Thyroid gland (tissue), 4 donors: Measurements from ENCODE around the gene CLASP1. TPM values are rescaled to one million over a fixed set of nuclear protein-coding genes. Genes with fewer than 3 reads are reported as not detected.

Experiments used
- DNase-seq, 2 donors: peaks; one replicate each; pipeline ENCODE4 v3.0.0-alpha.2; 2019
- H3K27ac ChIP-seq, 3 donors: fragments of 200-600 bp; sonication (generic); 1 replicate in 2 of 3; 2 replicates in 1 of 3; pipeline ENCODE4 v1.5.1; 2016 to 2019; ENCODE audit warnings: mild to moderate bottlenecking in 1 of 3, moderate library complexity in 1 of 3
- H3K27me3 ChIP-seq: fragments of 200-600 bp; sonication (generic); one replicate; pipeline ENCODE4 v1.5.1; 2019
- H3K36me3 ChIP-seq, 2 donors: fragments of 200-600 bp; sonication (generic); one replicate each; pipeline ENCODE4 v1.5.1; 2016 to 2019
- H3K4me1 ChIP-seq, 2 donors: fragments of 200-600 bp; sonication (generic); one replicate each; pipeline ENCODE4 v1.5.1; 2017 to 2019
- H3K4me3 ChIP-seq, 3 donors: fragments of 200-600 bp; sonication (generic); replicated peaks in 1 of 3; 1 replicate in 2 of 3; 2 replicates in 1 of 3; pipeline ENCODE4 v1.5.1; 2016; ENCODE audit warnings: mild to moderate bottlenecking in 1 of 3
- H3K9me3 ChIP-seq: fragments of 200-600 bp; sonication (generic); one replicate; pipeline ENCODE4 v1.5.1; 2017
- POLR2A ChIP-seq, 2 donors: fragments of 450-650 bp; IDR thresholded peaks; one replicate each; pipeline ENCODE4 v1.6.1; 2017; ENCODE audit warnings: antibody characterized with exemption in 2 of 2, mild to moderate bottlenecking in 2 of 2, moderate library complexity in 1 of 2
- WGBS, 2 donors: methylation state at CpG; one replicate each; pipeline ENCODE4 v1.1.5; 2017; 5-methylcytosine and 5-hydroxymethylcytosine counted together
- intact Hi-C: fragments of 100-400 bp; cut with DNase I; formaldehyde crosslinking; loops from one replicate; pipeline ENCODE4 v1.15.1; 2023
- total RNA-seq, 4 donors: library from RNA; depleted of rRNA; stranded (reverse); fragments of >200 nt; gene quantifications; one replicate each; pipeline ENCODE4 v1.2.3, GENCODE V29; 2016
- TF ChIP-seq, protein P1 (sequence below), 6 experiments: fragments of 200-600 bp in 3 of 6; fragments of 450-650 bp in 3 of 6; sonication (generic) in 3 of 6; IDR thresholded peaks; one replicate each; pipeline ENCODE4 v1.5.1; 2016 to 2019; ENCODE audit warnings: antibody characterized with exemption in 6 of 6, mild to moderate bottlenecking in 2 of 6, inconsistent platforms in 1 of 6, moderate library complexity in 1 of 6

The CLASP1 gene
- total RNA-seq, 4 donors from 2014 or later: 69.3 to 110 (median 98.3) TPM

DNA sequence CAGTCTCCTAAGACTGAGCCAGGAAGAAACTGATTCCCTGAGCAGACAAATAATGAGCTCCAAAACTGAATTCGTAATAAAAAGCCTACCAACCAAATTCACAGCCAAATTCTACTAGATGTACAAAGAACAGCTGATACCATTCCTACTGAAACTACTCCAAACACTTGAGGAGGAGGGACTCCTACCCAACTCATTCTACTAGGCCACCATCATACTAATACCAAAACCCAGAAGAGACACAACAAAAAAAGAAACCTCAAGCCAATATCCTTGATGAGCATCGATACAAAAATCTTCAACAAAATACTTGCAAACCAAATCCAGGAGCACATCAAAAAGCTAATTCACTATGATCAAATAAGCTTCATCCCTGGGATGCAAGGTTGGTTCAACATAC lies 98.6 kb downstream of the CLASP1 start:
- Histone ChIP-seq H3K27me3 (no peaks in the 10 kb centered on the region), H3K4me1 (peaks cover 0 to 13% of the 10 kb centered on the region in 2 donors), H3K27ac (no peak overlapping the region), H3K36me3 (no peaks in the 10 kb centered on the region), H3K4me3 (no peak overlapping the region), H3K9me3 (no peaks in the 10 kb centered on the region)
- TF ChIP-seq, protein P1, sequence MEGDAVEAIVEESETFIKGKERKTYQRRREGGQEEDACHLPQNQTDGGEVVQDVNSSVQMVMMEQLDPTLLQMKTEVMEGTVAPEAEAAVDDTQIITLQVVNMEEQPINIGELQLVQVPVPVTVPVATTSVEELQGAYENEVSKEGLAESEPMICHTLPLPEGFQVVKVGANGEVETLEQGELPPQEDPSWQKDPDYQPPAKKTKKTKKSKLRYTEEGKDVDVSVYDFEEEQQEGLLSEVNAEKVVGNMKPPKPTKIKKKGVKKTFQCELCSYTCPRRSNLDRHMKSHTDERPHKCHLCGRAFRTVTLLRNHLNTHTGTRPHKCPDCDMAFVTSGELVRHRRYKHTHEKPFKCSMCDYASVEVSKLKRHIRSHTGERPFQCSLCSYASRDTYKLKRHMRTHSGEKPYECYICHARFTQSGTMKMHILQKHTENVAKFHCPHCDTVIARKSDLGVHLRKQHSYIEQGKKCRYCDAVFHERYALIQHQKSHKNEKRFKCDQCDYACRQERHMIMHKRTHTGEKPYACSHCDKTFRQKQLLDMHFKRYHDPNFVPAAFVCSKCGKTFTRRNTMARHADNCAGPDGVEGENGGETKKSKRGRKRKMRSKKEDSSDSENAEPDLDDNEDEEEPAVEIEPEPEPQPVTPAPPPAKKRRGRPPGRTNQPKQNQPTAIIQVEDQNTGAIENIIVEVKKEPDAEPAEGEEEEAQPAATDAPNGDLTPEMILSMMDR (IDR thresholded peaks at IDR 0.05): no peak
- no peak for TF ChIP-seq POLR2A (IDR thresholded peaks at IDR 0.05)
- DNase-seq: no peak
- WGBS, 2 donors: 85 to 89% methylated on average over 2 of the region's 2 CpGs
- intact Hi-C loops: no loop called here

DNA sequence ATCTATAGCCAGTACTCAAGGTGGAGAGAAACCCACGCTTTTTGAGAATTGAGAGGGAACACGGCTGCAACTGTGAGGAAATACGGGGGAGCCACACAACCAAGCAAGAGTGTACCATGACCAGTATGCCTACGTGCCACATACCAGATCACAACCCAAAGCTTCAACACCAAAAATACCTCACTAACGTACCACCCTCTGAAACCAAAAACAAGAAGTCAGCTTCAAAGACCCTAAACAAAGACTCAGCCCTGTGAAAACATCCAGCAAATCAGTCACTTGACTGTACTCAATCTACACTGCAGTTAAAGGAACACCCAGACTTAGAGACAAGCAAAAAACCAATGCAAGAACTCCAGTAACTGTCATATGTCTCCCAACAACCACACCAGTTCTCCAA lies 101.6 kb downstream of the CLASP1 start:
- H3K9me3 ChIP-seq: no peaks in the 10 kb centered on the region
- no peaks in the 10 kb centered on the region for H3K27me3 ChIP-seq
- TF ChIP-seq, protein P1 (IDR thresholded peaks at IDR 0.05): no peak
- H3K4me1 ChIP-seq: peaks cover 0 to 14% of the 10 kb centered on the region in 2 donors
- 96 to 97% methylated on average over 5 of the region's 5 CpGs for WGBS, 2 donors
- intact Hi-C loops: no loop called here
- no peak overlapping the region for H3K4me3 ChIP-seq
- H3K36me3 ChIP-seq: no peaks in the 10 kb centered on the region
- DNase-seq: no peak
- no peak overlapping the region for H3K27ac ChIP-seq

DNA sequence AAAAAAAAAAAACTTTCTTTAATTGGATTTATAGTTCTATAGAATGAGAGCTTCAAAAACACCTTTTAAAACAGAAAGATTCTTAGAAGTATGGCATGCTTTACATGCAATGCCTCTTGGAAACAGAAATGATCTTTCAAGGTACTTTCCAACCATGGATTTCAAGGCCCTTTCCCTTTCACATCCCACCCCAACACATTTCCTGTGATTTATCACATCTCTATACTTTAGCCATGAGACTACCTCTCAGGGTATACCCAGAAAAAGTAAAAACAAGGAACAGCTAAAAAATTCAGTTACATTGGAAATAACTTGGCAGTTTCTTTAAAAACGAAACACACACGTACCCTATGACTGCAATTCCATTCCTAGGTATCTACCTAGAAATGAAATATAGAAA lies 103.3 kb downstream of the CLASP1 start:
- Histone ChIP-seq H3K4me1 (peaks cover 0 to 27% of the 10 kb centered on the region in 2 donors), H3K27ac (no peak overlapping the region), H3K36me3 (no peaks in the 10 kb centered on the region), H3K27me3 (no peaks in the 10 kb centered on the region), H3K9me3 (no peaks in the 10 kb centered on the region), H3K4me3 (no peak overlapping the region)
- DNase-seq: no peak
- TF ChIP-seq, protein P1 (IDR thresholded peaks at IDR 0.05): no peak
- no peak for TF ChIP-seq POLR2A (IDR thresholded peaks at IDR 0.05)
- WGBS, 2 donors: 95 to 96% methylated on average over 2 of the region's 2 CpGs
- intact Hi-C loops: no loop called here

DNA sequence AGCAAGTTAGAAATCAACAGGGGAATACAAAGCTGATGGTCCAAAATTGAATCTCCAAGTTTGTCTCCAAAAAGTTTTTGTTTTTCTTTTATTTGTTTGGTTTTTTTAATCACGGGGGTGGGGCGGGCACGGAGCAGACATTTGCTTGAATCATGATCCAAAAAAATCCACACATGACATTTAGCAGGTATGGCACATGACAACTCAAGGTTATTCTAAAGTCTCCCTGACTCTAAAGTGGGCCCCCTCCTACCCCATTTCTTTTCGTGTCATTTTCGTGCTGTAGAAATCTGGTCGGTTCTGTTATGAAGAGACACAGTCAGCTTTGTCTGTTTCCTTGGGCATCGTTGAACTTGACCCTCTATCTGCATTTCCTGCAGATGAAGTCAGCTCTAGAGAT lies 104.0 kb downstream of the CLASP1 start:
- intact Hi-C loops: no loop called here
- Histone ChIP-seq H3K27ac (no peak overlapping the region), H3K27me3 (no peaks in the 10 kb centered on the region), H3K4me1 (peaks cover 0 to 27% of the 10 kb centered on the region in 2 donors), H3K36me3 (no peaks in the 10 kb centered on the region), H3K9me3 (no peaks in the 10 kb centered on the region), H3K4me3 (no peak overlapping the region)
- DNase-seq: no peak
- 70 to 71% methylated on average over 7 of the region's 7 CpGs for WGBS, 2 donors
- TF ChIP-seq POLR2A (IDR thresholded peaks at IDR 0.05): no peak
- TF ChIP-seq, protein P1 (IDR thresholded peaks at IDR 0.05): no peak

DNA sequence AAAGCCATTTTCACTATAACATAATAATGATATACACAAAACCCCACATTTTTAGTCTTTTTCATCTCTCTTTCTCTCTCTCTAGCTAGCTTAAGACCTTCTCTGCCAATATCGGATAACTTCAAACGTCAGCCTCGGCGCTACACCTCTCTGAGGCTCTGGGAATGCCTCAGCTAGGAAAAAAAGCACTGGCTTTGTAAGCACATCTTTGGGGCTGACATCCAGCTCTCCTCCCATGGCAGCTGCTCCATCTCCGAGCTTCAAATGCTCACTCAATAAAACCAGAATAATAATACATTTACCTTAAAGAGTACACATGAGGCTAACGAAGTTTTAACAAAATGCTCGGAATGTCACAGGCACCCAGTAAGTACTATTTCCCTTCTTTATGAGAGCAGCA lies 107.8 kb downstream of the CLASP1 start:
- intact Hi-C loops: no loop called here
- no peak overlapping the region for H3K27ac ChIP-seq
- DNase-seq: no peak
- H3K27me3 ChIP-seq: no peaks in the 10 kb centered on the region
- no peaks in the 10 kb centered on the region for H3K36me3 ChIP-seq
- H3K4me1 ChIP-seq: peaks cover 3 to 41% of the 10 kb centered on the region in 2 donors
- WGBS, 2 donors: 77 to 83% methylated on average over 7 of the region's 7 CpGs
- no peak overlapping the region for H3K4me3 ChIP-seq
- TF ChIP-seq POLR2A (IDR thresholded peaks at IDR 0.05): no peak
- TF ChIP-seq, protein P1 (IDR thresholded peaks at IDR 0.05): no peak
- H3K9me3 ChIP-seq: no peaks in the 10 kb centered on the region
